Progenitor cell of endocrine pancreas (in vitro differentiated cells): ENCODE measurements around the gene NT5DC2. TPM values are rescaled to one million over a fixed set of nuclear protein-coding genes. Genes with fewer than 3 reads are reported as not detected.

Source experiments
- DNase-seq: peaks from one replicate; pipeline ENCODE4 v3.0.0; 2021; ENCODE audit warnings: low spot score; ENCODE audit not compliant: unreplicated experiment
- H3K27ac Mint-ChIP-seq: 2 replicates; pipeline ENCODE4 v1.8.0; 2021; ENCODE audit warnings: mild to moderate bottlenecking, moderate library complexity, mixed read lengths
- H3K27me3 Mint-ChIP-seq: 2 replicates; pipeline ENCODE4 v1.8.0; 2021; ENCODE audit warnings: mixed read lengths
- H3K36me3 Mint-ChIP-seq: 2 replicates; pipeline ENCODE4 v1.8.0; 2022; ENCODE audit warnings: mixed read lengths; ENCODE audit not compliant: insufficient read depth
- H3K4me1 Mint-ChIP-seq: 2 replicates; pipeline ENCODE4 v1.8.0; 2021; ENCODE audit warnings: low read depth, mixed read lengths
- H3K4me3 Mint-ChIP-seq: 2 replicates; pipeline ENCODE4 v1.8.0; 2021; ENCODE audit warnings: low read depth, mild to moderate bottlenecking, moderate library complexity, mixed read lengths
- H3K9me3 Mint-ChIP-seq: 2 replicates; pipeline ENCODE4 v1.8.0; 2021; ENCODE audit warnings: low read depth, mixed read lengths
- CTCF ChIP-seq: fragments of 200-600 bp; sonication (generic); IDR thresholded peaks from one replicate; pipeline ENCODE4 v1.5.0; 2021; ENCODE audit warnings: antibody characterized with exemption, mild to moderate bottlenecking; ENCODE audit not compliant: unreplicated experiment
- total RNA-seq: library from RNA; stranded (reverse); gene quantifications from 2 replicates; pipeline ENCODE4 v1.2.1, GENCODE V29; 2021

Gene NT5DC2
- total RNA-seq, 1 donor from 2014 or later = 269 TPM

DNA sequence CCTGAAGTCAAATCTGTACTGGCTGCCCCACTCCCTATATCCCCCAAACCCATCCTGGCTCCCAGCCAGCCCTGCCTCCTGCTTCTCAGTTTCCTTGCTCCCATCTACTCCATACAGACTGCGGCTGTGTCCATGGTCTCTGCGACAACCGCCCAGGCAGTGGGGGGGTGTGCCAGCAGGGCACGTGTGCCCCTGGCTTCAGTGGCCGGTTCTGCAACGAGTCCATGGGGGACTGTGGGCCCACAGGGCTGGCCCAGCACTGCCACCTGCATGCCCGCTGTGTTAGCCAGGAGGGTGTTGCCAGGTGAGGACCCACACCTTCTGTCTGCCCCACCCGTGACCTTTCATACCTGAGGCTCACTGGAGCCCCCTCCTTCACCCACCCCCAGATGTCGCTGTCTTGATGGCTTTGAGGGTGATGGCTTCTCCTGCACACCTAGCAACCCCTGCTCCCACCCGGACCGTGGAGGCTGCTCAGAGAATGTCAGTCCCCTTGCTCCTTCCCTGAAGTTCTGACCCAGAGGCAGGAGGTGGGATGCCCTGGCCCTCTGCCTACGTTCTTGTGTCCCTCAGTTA, 23.8 kb downstream of the NT5DC2 start:
- Mint-ChIP-seq H3K27ac (no peak overlapping the region), H3K27me3 (peaks cover 3% of the 10 kb centered on the region), H3K9me3 (no peaks in the 10 kb centered on the region), H3K36me3 (no peaks in the 10 kb centered on the region), H3K4me3 (no peak overlapping the region), H3K4me1 (no peaks in the 10 kb centered on the region)
- TF ChIP-seq CTCF = no peak
- DNase-seq = no peak

GRCh38 chr3:52507359-52507758, 26.3 kb downstream of the NT5DC2 start:
- H3K27ac Mint-ChIP-seq = no peak overlapping the region
- no peaks in the 10 kb centered on the region for H3K36me3 Mint-ChIP-seq
- H3K4me1 Mint-ChIP-seq = peaks cover 1% of the 10 kb centered on the region
- no peak overlapping the region for H3K4me3 Mint-ChIP-seq
- H3K27me3 Mint-ChIP-seq = peaks cover 3% of the 10 kb centered on the region
- H3K9me3 Mint-ChIP-seq = no peaks in the 10 kb centered on the region
- DNase-seq = no peak
- TF ChIP-seq CTCF = no peak

DNA sequence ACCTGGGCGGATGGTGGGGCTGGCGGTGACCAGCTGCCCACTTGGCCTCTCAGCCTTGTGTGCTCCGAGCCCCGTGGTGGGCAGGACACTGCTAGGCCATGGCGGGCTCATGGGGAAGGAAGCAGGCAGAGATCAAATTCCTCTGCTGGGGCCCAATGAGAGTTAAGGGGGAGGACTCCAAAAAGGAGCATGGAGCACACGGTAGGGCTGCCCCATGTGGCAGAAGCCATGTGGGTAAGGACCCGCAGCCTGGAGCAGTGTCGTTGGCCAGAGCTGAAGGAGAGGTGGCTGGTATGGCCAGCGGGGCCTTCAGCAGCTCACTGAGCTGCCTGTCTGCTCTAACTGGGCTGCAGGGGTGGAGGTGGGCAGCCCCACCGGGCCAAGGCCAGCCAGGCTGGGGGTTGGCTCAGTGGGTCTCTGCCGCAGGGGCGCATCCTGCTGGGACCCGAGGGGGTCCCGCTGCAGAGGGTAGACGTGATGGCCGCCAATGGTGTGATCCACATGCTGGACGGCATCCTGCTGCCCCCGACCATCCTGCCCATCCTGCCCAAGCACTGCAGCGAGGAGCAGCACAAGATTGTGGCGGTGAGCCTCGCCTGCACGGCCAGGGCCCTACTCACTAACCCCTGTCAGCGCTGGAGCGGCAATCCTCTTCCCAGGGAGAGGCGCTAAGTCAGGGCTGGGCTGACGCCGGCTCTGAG, 27.2 kb downstream of the NT5DC2 start:
- peaks cover 1% of the 10 kb centered on the region for H3K4me1 Mint-ChIP-seq
- peaks cover 3% of the 10 kb centered on the region for H3K27me3 Mint-ChIP-seq
- no peak overlapping the region for H3K27ac Mint-ChIP-seq
- no peak overlapping the region for H3K4me3 Mint-ChIP-seq
- no peaks in the 10 kb centered on the region for H3K36me3 Mint-ChIP-seq
- DNase-seq = no peak
- no peaks in the 10 kb centered on the region for H3K9me3 Mint-ChIP-seq
- TF ChIP-seq CTCF = no peak

DNA sequence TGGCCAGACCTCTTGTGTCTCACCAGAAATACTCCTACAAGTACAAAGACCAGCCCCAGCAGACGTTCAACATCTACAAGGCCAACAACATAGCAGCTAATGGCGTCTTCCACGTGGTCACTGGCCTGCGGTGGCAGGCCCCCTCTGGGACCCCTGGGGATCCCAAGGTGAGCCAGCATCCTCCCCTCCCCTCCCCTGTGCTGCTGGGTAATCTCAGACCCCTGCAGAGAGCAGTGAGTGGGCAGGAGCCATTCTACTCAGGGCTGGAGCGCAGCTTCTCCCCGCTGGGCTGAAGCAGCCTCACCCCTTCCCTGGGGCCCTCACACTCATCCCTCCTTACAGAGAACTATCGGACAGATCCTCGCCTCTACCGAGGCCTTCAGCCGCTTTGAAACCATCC, 28.7 kb downstream of the NT5DC2 start:
- Mint-ChIP-seq H3K27ac (no peak overlapping the region), H3K4me1 (peaks cover 1% of the 10 kb centered on the region), H3K4me3 (no peak overlapping the region), H3K9me3 (no peaks in the 10 kb centered on the region), H3K27me3 (peaks cover 3% of the 10 kb centered on the region), H3K36me3 (no peaks in the 10 kb centered on the region)
- TF ChIP-seq CTCF = no peak
- DNase-seq = no peak

DNA sequence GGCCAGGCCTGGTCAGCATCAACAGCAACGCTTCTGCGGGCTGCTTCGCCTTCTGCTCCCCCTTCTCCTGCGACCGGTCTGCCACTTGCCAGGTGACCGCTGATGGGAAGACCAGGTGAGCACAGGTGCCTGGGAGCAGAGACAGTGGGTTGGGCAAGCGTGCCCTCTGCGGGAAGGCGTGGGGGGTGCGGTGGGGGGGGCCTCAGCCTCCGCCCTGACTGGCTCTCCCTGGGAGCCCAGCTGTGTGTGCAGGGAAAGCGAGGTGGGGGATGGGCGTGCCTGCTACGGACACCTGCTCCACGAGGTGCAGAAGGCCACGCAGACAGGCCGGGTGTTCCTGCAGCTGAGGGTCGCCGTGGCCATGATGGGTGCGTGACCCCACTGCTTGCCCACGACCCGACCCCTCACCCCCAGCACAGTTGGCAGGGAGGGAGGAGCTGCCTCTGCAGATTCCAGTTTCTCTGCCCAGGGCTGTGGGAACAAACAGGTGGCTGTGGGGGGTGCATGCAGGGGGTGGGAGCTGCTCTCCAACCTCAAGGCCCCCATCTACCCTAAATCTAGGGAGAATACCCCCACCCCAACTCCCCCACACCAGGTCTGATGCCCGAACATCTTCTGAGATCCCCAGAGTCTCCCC, 29.8 kb downstream of the NT5DC2 start:
- no peaks in the 10 kb centered on the region for H3K9me3 Mint-ChIP-seq
- no peak overlapping the region for H3K4me3 Mint-ChIP-seq
- no peak for DNase-seq
- no peak overlapping the region for H3K27ac Mint-ChIP-seq
- TF ChIP-seq CTCF = no peak
- H3K27me3 Mint-ChIP-seq = peaks cover 3% of the 10 kb centered on the region
- H3K4me1 Mint-ChIP-seq = peaks cover 1% of the 10 kb centered on the region
- no peaks in the 10 kb centered on the region for H3K36me3 Mint-ChIP-seq
